Activated naive CD8-positive, alpha-beta T cell treated with anti-CD3 and anti-CD28 coated beads, Interleukin-2, amount 10 ng/mL, durations not matched to agents 7 days and 5 days (primary cell): ENCODE data around the gene TMEM187. TPM values are rescaled to one million over a fixed set of nuclear protein-coding genes. Genes with fewer than 3 reads are reported as not detected.

Experiments used
- ATAC-seq: fragments of 150-1000 bp; cut with Tn5 transposase; one replicate; pipeline ENCODE4 v1.10.0; 2021; ENCODE audit warnings: low read depth, moderate library complexity
- POLR2A ChIA-PET: fragments of 350-600 bp; sonication (Branson Sonifier 250); formaldehyde crosslinking; loops from one replicate; lab custom pipeline; 2021; ENCODE audit warnings: antibody characterized with exemption; lab: Charles Lee
- DNase-seq: peaks from one replicate; pipeline ENCODE4 v3.0.0; 2021
- H3K27ac Mint-ChIP-seq: one replicate; pipeline ENCODE4 v1.8.0; 2022; ENCODE audit warnings: mild to moderate bottlenecking, mixed read lengths
- H3K27me3 Mint-ChIP-seq: one replicate; pipeline ENCODE4 v1.8.0; 2022; ENCODE audit warnings: mild to moderate bottlenecking, moderate library complexity, mixed read lengths
- H3K36me3 Mint-ChIP-seq: one replicate; pipeline ENCODE4 v1.8.0; 2021; ENCODE audit warnings: mild to moderate bottlenecking, mixed read lengths
- H3K4me1 Mint-ChIP-seq: one replicate; pipeline ENCODE4 v1.8.0; 2021; ENCODE audit warnings: mixed read lengths
- H3K4me3 Mint-ChIP-seq: one replicate; pipeline ENCODE4 v1.8.0; 2022; ENCODE audit warnings: mild to moderate bottlenecking, moderate library complexity, mixed read lengths
- H3K9me3 Mint-ChIP-seq: one replicate; pipeline ENCODE4 v1.8.0; 2021; ENCODE audit warnings: mixed read lengths
- total RNA-seq, 2 experiments: library from RNA; stranded (reverse); gene quantifications; one replicate each; pipeline ENCODE4 v1.2.3, GENCODE V29; 2021

The TMEM187 gene
- total RNA-seq, 2 experiments from 2014 or later: 8.6 to 9.7 TPM

DNA sequence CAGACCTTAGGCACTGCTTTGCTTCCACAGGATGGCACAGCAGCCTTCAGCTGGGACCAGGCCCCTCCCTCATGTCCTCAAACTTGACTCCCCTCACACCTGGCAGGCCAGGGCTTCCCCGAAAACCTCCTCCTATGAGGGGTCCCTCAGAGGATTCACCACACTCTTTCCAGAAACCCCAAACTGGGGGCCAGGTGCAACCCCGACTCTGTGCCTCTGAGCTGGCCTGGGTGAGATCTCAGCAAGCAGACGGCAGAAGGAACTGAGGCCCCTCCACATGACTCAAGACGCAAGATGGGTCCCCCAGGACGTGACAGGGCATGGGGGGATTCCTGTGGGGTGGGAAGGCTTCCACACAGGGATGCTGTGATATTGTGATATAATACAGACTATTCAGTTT, 7.1 kb upstream of the TMEM187 start:
- H3K4me3 Mint-ChIP-seq: peak overlapping the region; percentile 10
- H3K36me3 Mint-ChIP-seq: peaks cover 16% of the 10 kb centered on the region
- H3K9me3 Mint-ChIP-seq: no peaks in the 10 kb centered on the region
- H3K27me3 Mint-ChIP-seq: no peaks in the 10 kb centered on the region
- peak overlapping the region; percentile 100 for H3K27ac Mint-ChIP-seq
- H3K4me1 Mint-ChIP-seq: peaks cover 6% of the 10 kb centered on the region
- DNase-seq: no peak
- no peak for ATAC-seq
- POLR2A ChIA-PET: no interaction called here

DNA sequence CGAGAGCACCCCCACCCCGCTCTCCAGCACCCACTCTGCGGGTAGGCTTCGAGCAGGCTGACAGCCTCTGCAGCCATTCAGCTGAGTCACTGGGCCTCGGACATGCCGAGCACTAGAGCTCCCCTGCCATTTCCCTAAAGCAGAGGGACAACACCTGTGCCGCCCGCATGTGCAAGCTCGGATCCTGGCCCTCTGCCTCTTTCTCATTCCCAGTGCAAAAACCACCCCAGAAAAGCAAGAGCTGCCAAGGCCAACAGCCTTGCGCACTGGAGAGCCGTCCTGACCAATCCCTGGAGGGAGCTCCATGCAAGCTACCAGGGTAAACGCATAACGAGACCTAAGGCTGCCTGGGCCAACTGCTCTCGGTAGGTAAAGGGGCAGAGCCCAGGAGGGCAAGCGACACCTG, 6.3 kb upstream of the TMEM187 start:
- peak overlapping the region; percentile 100 for H3K4me3 Mint-ChIP-seq
- no peaks in the 10 kb centered on the region for H3K27me3 Mint-ChIP-seq
- no peak for ATAC-seq
- POLR2A ChIA-PET: interaction anchor here (0.7 to 7.6 kb wide), 6 partner anchors 17 to 52 kb away, joined by 3 to 110 read pairs (median 12); partner anchors contain the start of genes ARHGAP4 and IRAK1
- H3K27ac Mint-ChIP-seq: peak overlapping the region; percentile 100
- peaks cover 6% of the 10 kb centered on the region for H3K4me1 Mint-ChIP-seq
- no peaks in the 10 kb centered on the region for H3K9me3 Mint-ChIP-seq
- H3K36me3 Mint-ChIP-seq: peaks cover 17% of the 10 kb centered on the region
- no peak for DNase-seq

- Mint-ChIP-seq H3K4me3 (peak overlapping the region; percentile 100), H3K9me3 (no peaks in the 10 kb centered on the region), H3K27ac (peak overlapping the region; percentile 100), H3K36me3 (peaks cover 17% of the 10 kb centered on the region), H3K4me1 (peaks cover 6% of the 10 kb centered on the region), H3K27me3 (no peaks in the 10 kb centered on the region)
- DNase-seq (no peak), ATAC-seq (peak; percentile 6)
- POLR2A ChIA-PET: interaction anchor here (0.7 to 7.6 kb wide), 11 partner anchors 11 to 523 kb away, joined by 3 to 110 read pairs (median 4); partner anchors contain the start of genes ARHGAP4 and IRAK1
These were observed 5.6 kb upstream of the TMEM187 start for GRCh38 chrX:153966841-153967535.

GRCh38 chrX:153967536-153968224, 4.9 kb upstream of the TMEM187 start:
- ATAC-seq (peak; percentile 15), DNase-seq (peak; percentile 62)
- Mint-ChIP-seq H3K27me3 (no peaks in the 10 kb centered on the region), H3K27ac (peak overlapping the region; percentile 100), H3K36me3 (peaks cover 17% of the 10 kb centered on the region), H3K4me1 (peaks cover 6% of the 10 kb centered on the region), H3K4me3 (peak overlapping the region; percentile 100), H3K9me3 (no peaks in the 10 kb centered on the region)
- POLR2A ChIA-PET: interaction anchor here (0.7 to 7.6 kb wide), 12 partner anchors 11 to 522 kb away, joined by 3 to 110 read pairs (median 6); partner anchors contain the start of genes ARHGAP4 and IRAK1

- H3K4me3 Mint-ChIP-seq: peak overlapping the region; percentile 100
- peaks cover 17% of the 10 kb centered on the region for H3K36me3 Mint-ChIP-seq
- no peaks in the 10 kb centered on the region for H3K27me3 Mint-ChIP-seq
- peaks cover 6% of the 10 kb centered on the region for H3K4me1 Mint-ChIP-seq
- DNase-seq: no peak
- ATAC-seq: no peak
- H3K27ac Mint-ChIP-seq: peak overlapping the region; percentile 100
- no peaks in the 10 kb centered on the region for H3K9me3 Mint-ChIP-seq
- POLR2A ChIA-PET: interaction anchor here (1.1 to 7.6 kb wide), 7 partner anchors 13 to 241 kb away, joined by 5 to 110 read pairs (median 15); partner anchors contain the start of genes ARHGAP4 and IRAK1
These were observed 4.3 kb upstream of the TMEM187 start for GRCh38 chrX:153968255-153968654.

DNA sequence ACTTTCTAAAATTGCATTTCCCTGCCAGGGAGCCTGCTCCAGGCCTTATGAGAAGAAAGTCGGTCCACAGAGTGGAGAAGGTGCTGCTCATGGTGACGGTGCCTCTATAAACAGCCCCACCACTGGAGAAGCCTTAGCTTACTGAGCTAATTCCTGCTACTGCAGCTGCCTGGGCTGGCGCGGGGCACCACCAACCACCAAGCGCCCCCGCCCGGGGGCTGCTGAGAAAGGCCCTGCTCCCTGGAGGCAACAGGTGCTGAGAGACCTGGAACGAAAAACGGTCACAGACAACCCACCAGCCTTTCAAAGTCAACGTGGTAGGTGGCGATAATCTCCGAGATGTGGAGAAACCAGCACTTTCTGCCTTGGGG, 3.8 kb upstream of the TMEM187 start:
- ATAC-seq: no peak
- Mint-ChIP-seq H3K9me3 (no peaks in the 10 kb centered on the region), H3K36me3 (peaks cover 17% of the 10 kb centered on the region), H3K4me3 (peak overlapping the region; percentile 100), H3K27me3 (no peaks in the 10 kb centered on the region), H3K4me1 (peaks cover 6% of the 10 kb centered on the region), H3K27ac (peak overlapping the region; percentile 100)
- peak; percentile 62 for DNase-seq
- POLR2A ChIA-PET: interaction anchor here (0.7 to 7.6 kb wide), 7 partner anchors 12 to 49 kb away, joined by 3 to 110 read pairs (median 16); partner anchors contain the start of genes ARHGAP4 and IRAK1

DNA sequence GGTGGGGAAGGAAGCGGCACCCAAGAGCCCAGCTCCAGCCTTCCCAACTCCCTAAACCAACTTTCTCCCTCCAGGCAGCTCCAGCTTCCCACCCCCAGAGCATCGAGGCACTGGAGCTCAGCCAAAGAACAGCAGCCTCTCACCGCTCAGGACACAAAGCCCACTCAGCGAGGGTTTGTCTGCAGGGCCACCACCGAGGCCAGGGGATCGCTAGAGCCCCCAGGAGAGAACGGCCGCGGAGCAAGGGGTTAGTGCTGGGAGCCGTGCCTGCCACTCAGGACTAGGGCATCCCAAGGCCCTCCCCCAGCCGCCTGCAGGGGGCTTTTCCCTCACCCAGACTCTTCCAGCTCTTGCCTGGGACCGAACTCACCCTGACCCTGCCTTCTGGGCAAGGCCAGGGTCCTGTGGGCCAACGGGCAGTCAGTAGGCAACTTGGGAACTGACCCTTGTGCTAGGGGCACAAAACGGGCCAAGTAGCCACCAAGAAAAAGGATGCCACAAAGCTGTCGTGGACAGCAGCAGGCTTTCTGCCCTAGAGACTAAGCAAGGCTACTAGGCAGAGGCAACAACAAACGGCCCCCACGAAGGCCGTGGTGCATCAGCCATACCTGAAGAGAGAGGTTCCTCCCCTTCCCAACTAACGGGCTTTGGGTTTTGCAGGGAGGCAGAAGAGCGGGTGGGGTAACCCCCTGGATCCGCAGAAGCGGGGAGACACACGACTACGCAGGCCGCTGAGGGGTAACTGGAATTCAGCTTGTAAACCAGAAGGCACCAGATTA, 3.2 kb upstream of the TMEM187 start:
- no peaks in the 10 kb centered on the region for H3K9me3 Mint-ChIP-seq
- no peaks in the 10 kb centered on the region for H3K27me3 Mint-ChIP-seq
- H3K36me3 Mint-ChIP-seq: peaks cover 19% of the 10 kb centered on the region
- DNase-seq (no peak), ATAC-seq (no peak)
- H3K27ac Mint-ChIP-seq: peak overlapping the region; percentile 100
- peaks cover 8% of the 10 kb centered on the region for H3K4me1 Mint-ChIP-seq
- POLR2A ChIA-PET: interaction anchor here (0.7 to 7.6 kb wide), 8 partner anchors 12 to 57 kb away, joined by 3 to 110 read pairs (median 11); partner anchors contain the start of genes ARHGAP4 and IRAK1
- peak overlapping the region; percentile 100 for H3K4me3 Mint-ChIP-seq

DNA sequence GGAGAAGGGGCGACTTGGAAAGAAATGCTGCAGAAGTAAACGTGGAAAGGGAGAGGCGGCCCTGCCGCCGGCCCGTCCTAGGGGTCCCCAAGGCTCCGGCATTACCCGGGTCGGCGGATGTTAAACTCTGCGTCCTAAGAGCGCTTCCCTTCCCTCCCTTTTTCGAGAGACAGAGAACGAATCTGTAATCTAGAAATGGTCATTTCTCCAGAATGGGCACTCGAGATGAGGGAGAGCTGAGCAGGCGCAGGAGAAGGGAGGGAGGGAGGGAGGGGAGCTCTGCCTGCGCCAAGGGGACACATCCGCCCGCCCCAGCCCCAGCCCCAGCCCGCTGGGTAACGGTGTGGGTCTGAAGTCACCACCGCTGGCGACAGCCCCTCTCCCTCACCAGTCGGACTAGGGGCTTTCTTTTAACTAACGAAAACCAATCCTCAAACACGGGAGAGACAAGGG, 2.6 kb upstream of the TMEM187 start:
- POLR2A ChIA-PET: interaction anchor here (1.2 to 7.6 kb wide), 8 partner anchors 11 to 57 kb away, joined by 3 to 110 read pairs (median 22); partner anchors contain the start of genes ARHGAP4 and IRAK1
- H3K36me3 Mint-ChIP-seq: peaks cover 20% of the 10 kb centered on the region

DNA sequence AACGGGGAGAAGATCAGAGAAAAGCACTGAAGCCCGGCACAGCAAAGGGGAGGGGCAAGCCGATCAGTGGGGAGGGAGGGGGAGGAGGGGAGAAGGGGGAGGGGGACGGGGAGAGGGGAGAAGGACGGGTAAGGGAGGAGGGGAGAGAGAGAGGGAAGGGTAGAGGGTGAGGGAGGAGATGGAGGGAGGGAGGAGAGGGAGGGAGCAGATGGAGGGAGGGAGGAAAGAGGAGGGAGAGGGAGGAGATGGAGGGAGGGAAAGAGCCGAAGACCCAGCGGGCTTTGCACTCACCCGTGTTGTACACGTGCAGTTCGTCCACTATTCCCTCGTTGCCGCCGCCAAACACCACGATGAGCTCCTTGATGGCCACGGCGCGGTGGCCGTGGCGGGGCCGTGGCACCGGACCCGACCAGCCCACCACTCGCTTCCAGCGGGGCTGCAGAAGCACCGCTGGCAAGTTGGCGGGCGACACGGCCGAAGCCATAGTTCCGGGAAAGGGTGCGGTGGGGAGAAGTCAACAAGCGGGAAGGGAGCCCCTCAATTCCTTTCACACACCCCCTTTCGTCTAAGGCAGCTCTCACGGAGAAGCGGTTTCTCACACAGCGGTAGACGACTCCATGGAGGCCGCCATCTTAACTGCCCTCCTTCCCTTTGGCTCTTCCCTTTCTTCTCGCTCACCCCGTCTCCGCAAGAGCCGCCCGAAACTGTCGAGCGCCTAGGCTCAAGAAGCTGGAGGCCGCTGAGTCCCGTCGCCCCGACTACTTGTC, 2.0 kb upstream of the TMEM187 start:
- Mint-ChIP-seq H3K4me1 (peaks cover 14% of the 10 kb centered on the region), H3K9me3 (no peaks in the 10 kb centered on the region), H3K27ac (peak overlapping the region; percentile 100), H3K27me3 (no peaks in the 10 kb centered on the region), H3K36me3 (peaks cover 20% of the 10 kb centered on the region), H3K4me3 (peak overlapping the region; percentile 100)
- POLR2A ChIA-PET: interaction anchor here (1.1 to 7.6 kb wide), 11 partner anchors 10 to 56 kb away, joined by 3 to 110 read pairs (median 7); partner anchors contain the start of genes ARHGAP4 and IRAK1
- DNase-seq (no peak), ATAC-seq (peak; percentile 5)

More for the DNA sequence above, 2.6 kb upstream of the TMEM187 start:
- DNase-seq: peak; percentile 54
- H3K27me3 Mint-ChIP-seq: no peaks in the 10 kb centered on the region
- H3K27ac Mint-ChIP-seq: peak overlapping the region; percentile 100
- no peaks in the 10 kb centered on the region for H3K9me3 Mint-ChIP-seq
- H3K4me1 Mint-ChIP-seq: peaks cover 14% of the 10 kb centered on the region
- H3K4me3 Mint-ChIP-seq: peak overlapping the region; percentile 100
- ATAC-seq: no peak

- peak; percentile 84 for DNase-seq
- Mint-ChIP-seq H3K27me3 (no peaks in the 10 kb centered on the region), H3K4me1 (peaks cover 16% of the 10 kb centered on the region), H3K9me3 (no peaks in the 10 kb centered on the region), H3K36me3 (peaks cover 20% of the 10 kb centered on the region), H3K4me3 (peak overlapping the region; percentile 100), H3K27ac (peak overlapping the region; percentile 100)
- ATAC-seq: peak; percentile 23
- POLR2A ChIA-PET: interaction anchor here (0.9 to 7.6 kb wide), 10 partner anchors 11 to 56 kb away, joined by 3 to 110 read pairs (median 7); partner anchors contain the start of genes ARHGAP4 and IRAK1
These were observed 1.5 kb upstream of the TMEM187 start for GRCh38 chrX:153971124-153971449.

GRCh38 chrX:153971450-153972367, 845 bp upstream of the TMEM187 start, which contains the start of gene HCFC1:
HCFC1 (minus strand) TSS chrX:153971818; CDS start chrX:153970840, 978 bp downstream.
- H3K27me3 Mint-ChIP-seq: no peaks in the 10 kb centered on the region
- POLR2A ChIA-PET: interaction anchor here (0.6 to 7.6 kb wide), 12 partner anchors 10 to 83 kb away, joined by 3 to 110 read pairs (median 7); partner anchors contain the start of genes ARHGAP4 and IRAK1
- H3K9me3 Mint-ChIP-seq: no peaks in the 10 kb centered on the region
- H3K36me3 Mint-ChIP-seq: peaks cover 20% of the 10 kb centered on the region
- peak; percentile 31 for ATAC-seq
- H3K4me1 Mint-ChIP-seq: peaks cover 12% of the 10 kb centered on the region
- H3K4me3 Mint-ChIP-seq: peak within 1 kb of the TSS; percentile 100
- peak within 1 kb of the TSS; percentile 100 for H3K27ac Mint-ChIP-seq
- DNase-seq: peak; percentile 88
